GM10266 (cell line): ENCODE results near the gene FCHSD2.

ENCODE experiments used
- DNase-seq: peaks from one replicate; pipeline ENCODE4 v3.0.0; 2012; ENCODE audit errors: extremely low spot score
- CTCF ChIP-seq: IDR thresholded peaks from 2 replicates; pipeline ENCODE4 v1.5.1; 2012; ENCODE audit warnings: mild to moderate bottlenecking, low read depth; ENCODE audit not compliant: control insufficient read depth, insufficient read depth; ENCODE audit errors: missing control alignments

FCHSD2 gene

GRCh38 chr11:73100578-73100977 lies 41.5 kb downstream of the FCHSD2 start:
- no peak for TF ChIP-seq CTCF
- DNase-seq = no peak

DNA sequence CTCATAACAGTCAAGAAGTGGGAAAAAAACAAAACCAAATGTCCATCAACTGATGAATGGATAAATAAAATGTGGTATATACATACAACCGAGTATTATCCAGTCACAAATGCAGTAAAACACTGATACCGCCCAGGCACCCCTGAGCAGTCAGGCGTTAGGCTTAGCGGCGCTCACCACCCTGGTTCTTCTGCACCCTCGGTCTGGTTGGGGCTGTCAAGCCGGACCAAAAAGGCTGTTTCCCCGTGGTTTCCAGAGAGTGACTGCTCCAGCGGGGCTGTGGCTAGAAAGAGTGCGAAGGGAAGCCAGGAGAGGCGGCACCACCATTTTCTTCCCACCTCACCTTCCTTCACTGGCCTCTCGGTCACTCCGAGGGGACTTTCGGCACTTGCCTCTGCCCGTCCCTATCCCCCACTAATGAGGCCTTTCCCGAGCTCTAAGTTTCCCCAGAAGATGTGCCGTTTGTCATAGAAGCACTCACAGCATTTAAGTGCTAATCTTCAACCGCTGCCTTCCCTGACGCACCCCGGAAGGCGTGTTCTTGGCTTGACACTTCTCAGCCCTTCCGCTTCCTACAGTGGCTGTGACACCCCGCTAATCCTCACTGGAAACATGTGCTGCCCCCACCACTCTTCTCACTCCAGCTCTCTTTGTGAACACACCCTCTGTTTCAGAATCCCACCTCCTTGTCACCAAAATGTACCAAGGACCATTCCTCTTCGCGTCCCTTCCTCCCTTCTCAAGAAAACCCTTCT lies 42.4 kb downstream of the FCHSD2 start:
- no peak for DNase-seq
- TF ChIP-seq CTCF = no peak

DNA sequence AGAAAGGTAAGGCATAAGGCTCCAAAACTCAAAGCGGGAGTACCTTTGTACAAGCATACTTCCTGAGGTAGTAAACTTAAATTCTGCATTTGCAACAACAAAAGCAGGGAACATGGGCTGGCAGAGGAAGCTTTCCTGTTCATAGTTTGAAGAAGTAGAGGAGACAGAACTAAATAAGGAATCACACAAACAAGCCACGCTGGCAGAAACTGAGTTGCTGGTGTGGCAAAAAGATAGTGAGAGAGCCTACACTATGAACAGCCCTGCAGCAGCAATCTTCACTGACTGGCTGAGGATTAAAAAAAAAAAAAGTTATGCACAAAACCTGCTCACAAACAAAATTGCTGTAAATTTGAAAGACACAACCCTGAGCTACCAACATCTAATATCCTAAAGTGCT lies 46.5 kb downstream of the FCHSD2 start:
- no peak for DNase-seq
- no peak for TF ChIP-seq CTCF

GRCh38 chr11:73091521-73092305 lies 50.4 kb downstream of the FCHSD2 start:
- no peak for TF ChIP-seq CTCF
- DNase-seq = no peak

- DNase-seq = no peak
- TF ChIP-seq CTCF = no peak
These were observed 54.4 kb downstream of the FCHSD2 start for GRCh38 chr11:73087730-73088129.

- TF ChIP-seq CTCF = no peak
- DNase-seq = no peak
These were observed 56.8 kb downstream of the FCHSD2 start for GRCh38 chr11:73085189-73085875.

- DNase-seq = no peak
- TF ChIP-seq CTCF = no peak
These were observed 63.5 kb downstream of the FCHSD2 start for GRCh38 chr11:73078631-73079030.
